ENCODE results near the gene UBA6. TPM values are rescaled to one million over a fixed set of nuclear protein-coding genes. Genes with fewer than 3 reads are reported as not detected.

The UBA6 gene
- total and polyA plus RNA-seq, 2 experiments from 2014 or later, result 38.8 to 61.9 TPM

DNA sequence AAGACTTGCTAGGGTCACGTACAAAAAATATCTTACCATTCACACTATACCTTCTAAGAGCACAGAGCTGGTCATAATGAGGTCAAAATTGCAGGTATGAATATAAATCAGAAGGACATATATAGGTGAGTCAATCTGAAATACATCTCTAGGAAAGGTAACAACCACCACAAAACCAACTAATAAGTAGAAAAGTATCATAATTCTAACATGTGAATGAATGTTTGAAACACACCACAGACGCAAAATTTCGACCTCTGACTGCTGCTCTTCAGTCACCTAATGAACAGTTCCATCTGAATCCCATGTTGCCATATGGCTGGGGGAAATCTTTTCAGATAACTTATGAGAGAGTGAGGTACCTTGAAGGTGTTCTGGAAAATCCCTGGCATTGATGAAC, 120.4 kb downstream of the UBA6 start:
- no peak for DNase-seq
- Histone ChIP-seq H3K27ac (no peak overlapping the region), H3K4me2 (ENCODE audit: unreplicated experiment) (no peak overlapping the region), H3K36me3 (ENCODE audit: low read depth) (no peaks in the 10 kb centered on the region), H3K79me2 (ENCODE audit: insufficient read depth) (no peaks in the 10 kb centered on the region), H4K20me1 (ENCODE audit: insufficient read depth) (no peaks in the 10 kb centered on the region), H3K4me3 (no peak overlapping the region), H3K4me1 (ENCODE audit: insufficient read depth) (no peaks in the 10 kb centered on the region), H2AFZ (no peak overlapping the region), H3K9me3 (ENCODE audit: low read depth) (no peaks in the 10 kb centered on the region), H3K9ac (no peak overlapping the region), H3K9me2 (ENCODE audit: insufficient read depth) (no peaks in the 10 kb centered on the region), H3F3A (ENCODE audit: insufficient read depth) (no peaks in the 10 kb centered on the region), H3K27me3 (replicated peaks; ENCODE audit: insufficient read depth) (peaks cover 9% of the 10 kb centered on the region; the same call in 1 of the 2 replicates)
- no peak for TF ChIP-seq EZH2phosphoT487 (IDR thresholded peaks at IDR 0.05; ENCODE audit: insufficient read depth, low read depth)
- TF ChIP-seq EZH2 (IDR thresholded peaks at IDR 0.05; ENCODE audit: insufficient read depth, poor library complexity, severe bottlenecking), result no peak
- WGBS, 2 experiments (ENCODE audit: low coverage in 1 of 2, low lambda C conversion rate in 2 of 2, missing lambda C conversion rate in 2 of 2), result 60 to 72% methylated on average over 3 of the region's 3 CpGs
- in situ Hi-C loops (cut with MboI), result no loop called here

DNA sequence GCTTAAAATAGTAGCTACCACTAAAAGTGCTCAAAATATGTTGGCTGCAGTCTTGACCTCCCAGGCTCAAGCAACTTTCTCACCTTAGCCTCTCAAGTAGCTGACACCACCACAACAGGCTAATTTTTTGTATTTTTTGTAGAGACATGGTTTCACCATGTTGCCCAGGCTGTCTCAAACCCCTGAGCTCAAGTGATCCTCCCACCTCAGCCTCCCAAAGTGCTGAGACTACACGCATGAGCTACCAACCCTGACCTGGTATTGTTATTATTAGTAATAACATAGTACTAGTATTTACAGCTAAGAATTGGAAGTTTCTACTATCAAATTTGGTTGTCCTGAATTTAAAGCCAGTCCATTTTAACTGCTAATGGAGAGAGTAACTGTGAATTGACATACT, 124.4 kb downstream of the UBA6 start:
- H3K4me1 ChIP-seq (ENCODE audit: insufficient read depth), result no peaks in the 10 kb centered on the region
- TF ChIP-seq EZH2phosphoT487 (IDR thresholded peaks at IDR 0.05; ENCODE audit: insufficient read depth, low read depth), result no peak
- TF ChIP-seq EZH2 (IDR thresholded peaks at IDR 0.05; ENCODE audit: insufficient read depth, poor library complexity, severe bottlenecking), result no peak
- H4K20me1 ChIP-seq (ENCODE audit: insufficient read depth), result no peaks in the 10 kb centered on the region
- H2AFZ ChIP-seq, result no peak overlapping the region
- no peak overlapping the region for H3K4me2 ChIP-seq (ENCODE audit: unreplicated experiment)
- H3K9me2 ChIP-seq (ENCODE audit: insufficient read depth), result no peaks in the 10 kb centered on the region
- no peak for DNase-seq
- no peaks in the 10 kb centered on the region for H3K9me3 ChIP-seq (ENCODE audit: low read depth)
- no peak overlapping the region for H3K4me3 ChIP-seq
- no peak overlapping the region for H3K27ac ChIP-seq
- in situ Hi-C loops (cut with MboI), result no loop called here
- H3K79me2 ChIP-seq (ENCODE audit: insufficient read depth), result no peaks in the 10 kb centered on the region
- 85 to 95% methylated on average over 1 of the region's 1 CpG for WGBS, 2 experiments (ENCODE audit: low coverage in 1 of 2, low lambda C conversion rate in 2 of 2, missing lambda C conversion rate in 2 of 2)
- no peaks in the 10 kb centered on the region; the same call in 1 of the 2 replicates for H3K27me3 ChIP-seq (replicated peaks; ENCODE audit: insufficient read depth)
- H3K9ac ChIP-seq, result no peak overlapping the region
- H3F3A ChIP-seq (ENCODE audit: insufficient read depth), result no peaks in the 10 kb centered on the region
- H3K36me3 ChIP-seq (ENCODE audit: low read depth), result no peaks in the 10 kb centered on the region

DNA sequence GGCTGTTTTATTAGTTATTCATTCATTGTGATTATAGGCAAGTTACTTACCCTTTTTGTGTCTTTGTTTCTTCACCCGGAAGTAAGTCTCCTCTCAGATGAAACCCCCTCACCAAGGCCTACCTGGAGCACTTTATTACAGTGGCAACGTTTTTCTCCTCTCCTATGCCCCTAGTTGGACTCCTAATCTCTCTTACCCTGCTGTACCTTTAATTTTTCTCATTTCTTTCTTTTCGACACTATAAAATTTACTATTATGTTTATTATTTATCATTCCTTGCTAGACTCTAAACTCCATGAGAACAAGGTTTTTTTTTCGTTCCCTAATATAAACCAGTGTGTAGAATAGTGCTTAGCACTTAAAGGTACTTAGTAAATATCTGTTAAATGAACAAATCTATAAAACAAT, 124.9 kb downstream of the UBA6 start:
- no peaks in the 10 kb centered on the region for H3K4me1 ChIP-seq (ENCODE audit: insufficient read depth)
- no peak overlapping the region for H3K4me3 ChIP-seq
- H3K27me3 ChIP-seq (replicated peaks; ENCODE audit: insufficient read depth), result no peaks in the 10 kb centered on the region; the same call in 1 of the 2 replicates
- TF ChIP-seq EZH2 (IDR thresholded peaks at IDR 0.05; ENCODE audit: insufficient read depth, poor library complexity, severe bottlenecking) (no peak), EZH2phosphoT487 (IDR thresholded peaks at IDR 0.05; ENCODE audit: insufficient read depth, low read depth) (no peak)
- H3K9me3 ChIP-seq (ENCODE audit: low read depth), result no peaks in the 10 kb centered on the region
- no peaks in the 10 kb centered on the region for H3K36me3 ChIP-seq (ENCODE audit: low read depth)
- no peaks in the 10 kb centered on the region for H4K20me1 ChIP-seq (ENCODE audit: insufficient read depth)
- no peaks in the 10 kb centered on the region for H3K9me2 ChIP-seq (ENCODE audit: insufficient read depth)
- in situ Hi-C loops (cut with MboI), result no loop called here
- no peak overlapping the region for H3K27ac ChIP-seq
- WGBS, 2 experiments (ENCODE audit: low coverage in 1 of 2, low lambda C conversion rate in 2 of 2, missing lambda C conversion rate in 2 of 2), result 51 to 59% methylated on average over 4 of the region's 4 CpGs
- no peak for DNase-seq
- H3K9ac ChIP-seq, result no peak overlapping the region
- no peak overlapping the region for H3K4me2 ChIP-seq (ENCODE audit: unreplicated experiment)
- H2AFZ ChIP-seq, result peak overlapping the region; percentile 20; the same call in 1 of the 2 replicates
- H3K79me2 ChIP-seq (ENCODE audit: insufficient read depth), result no peaks in the 10 kb centered on the region
- H3F3A ChIP-seq (ENCODE audit: insufficient read depth), result no peaks in the 10 kb centered on the region

DNA sequence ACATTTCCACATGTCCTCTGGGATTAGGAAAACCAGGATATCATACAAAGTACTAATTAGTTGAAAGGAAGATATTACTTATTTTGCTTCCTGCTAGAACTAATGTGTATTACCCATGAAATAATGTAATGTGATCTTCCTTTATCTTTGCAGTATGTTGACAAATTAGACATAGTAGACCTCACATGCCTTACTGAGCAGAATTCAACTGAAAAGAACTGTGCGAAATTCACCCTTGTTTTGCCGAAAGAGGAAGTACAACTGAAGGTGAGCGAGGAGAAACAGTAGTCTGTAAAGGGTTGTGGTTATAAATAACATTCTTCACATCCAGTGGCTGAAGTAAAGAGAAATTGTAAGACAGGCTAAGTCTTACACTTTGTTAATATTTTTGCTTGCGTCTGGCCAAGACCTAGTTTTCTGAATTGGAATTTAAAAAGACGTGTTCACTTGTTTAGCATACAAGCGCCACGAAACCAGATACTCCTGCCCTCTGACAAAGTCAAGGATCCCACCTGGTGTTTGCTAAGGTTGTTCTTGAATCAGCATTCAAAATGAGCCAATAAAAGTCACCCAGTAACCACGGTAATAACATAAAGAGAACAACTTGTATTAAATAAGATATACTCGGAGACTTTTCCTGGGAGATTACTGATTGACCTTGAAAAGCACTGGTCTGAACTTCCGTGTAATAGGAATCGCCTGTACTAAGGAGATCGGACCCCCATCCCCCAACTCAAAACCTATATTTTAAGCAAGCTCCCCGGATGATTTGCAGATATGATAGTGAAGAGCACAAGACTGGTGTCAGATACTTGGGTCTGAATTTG, 125.5 kb downstream of the UBA6 start:
- Histone ChIP-seq H3K79me2 (ENCODE audit: insufficient read depth) (no peaks in the 10 kb centered on the region), H4K20me1 (ENCODE audit: insufficient read depth) (no peaks in the 10 kb centered on the region), H3K9me3 (ENCODE audit: low read depth) (no peaks in the 10 kb centered on the region), H3K9ac (no peak overlapping the region), H3K9me2 (ENCODE audit: insufficient read depth) (no peaks in the 10 kb centered on the region), H3K27me3 (replicated peaks; ENCODE audit: insufficient read depth) (no peaks in the 10 kb centered on the region; the same call in 1 of the 2 replicates), H3K27ac (no peak overlapping the region), H3F3A (ENCODE audit: insufficient read depth) (no peaks in the 10 kb centered on the region), H3K4me3 (no peak overlapping the region), H3K36me3 (ENCODE audit: low read depth) (no peaks in the 10 kb centered on the region), H3K4me2 (ENCODE audit: unreplicated experiment) (no peak overlapping the region), H2AFZ (peak overlapping the region; percentile 20; the same call in 1 of the 2 replicates), H3K4me1 (ENCODE audit: insufficient read depth) (no peaks in the 10 kb centered on the region)
- in situ Hi-C loops (cut with MboI), result no loop called here
- no peak for DNase-seq
- 67 to 72% methylated on average over 13 of the region's 13 CpGs for WGBS, 2 experiments (ENCODE audit: low coverage in 1 of 2, low lambda C conversion rate in 2 of 2, missing lambda C conversion rate in 2 of 2)
- TF ChIP-seq EZH2 (IDR thresholded peaks at IDR 0.05; ENCODE audit: insufficient read depth, poor library complexity, severe bottlenecking) (no peak), EZH2phosphoT487 (IDR thresholded peaks at IDR 0.05; ENCODE audit: insufficient read depth, low read depth) (no peak)
